HPDE6-E6E7 (cell line): ENCODE results near the gene PRSS23.

ENCODE experiments used
- DNase-seq: peaks from one replicate; pipeline ENCODE4 v3.0.0; 2011; ENCODE audit warnings: missing footprints; ENCODE audit errors: extremely low spot score

The PRSS23 gene

DNA sequence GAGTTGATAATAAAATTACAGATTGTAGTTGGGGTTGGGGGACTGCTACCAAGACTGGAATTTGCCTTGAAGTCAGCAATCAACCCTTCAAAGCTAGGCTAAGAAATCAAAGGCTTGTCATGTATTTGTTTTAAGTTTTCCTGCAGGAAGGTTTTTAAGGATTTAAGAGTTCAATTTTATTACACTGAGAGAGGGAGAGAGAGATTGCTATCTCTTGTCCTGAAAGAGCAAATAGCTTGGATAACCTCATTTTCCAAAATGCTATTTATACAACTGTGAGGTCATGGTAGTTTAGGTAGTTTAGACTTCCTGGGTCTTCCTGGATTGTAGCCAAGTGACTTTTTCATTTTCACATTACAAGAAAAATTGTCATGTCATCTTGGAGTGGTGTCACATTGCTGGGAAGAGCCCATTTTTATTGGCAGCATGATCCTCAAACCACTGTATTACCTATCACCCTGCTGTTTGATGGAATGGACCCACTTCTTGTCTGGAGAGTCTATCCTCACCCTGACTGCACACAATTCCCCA, 10.1 kb upstream of the PRSS23 start:
- no peak for DNase-seq

DNA sequence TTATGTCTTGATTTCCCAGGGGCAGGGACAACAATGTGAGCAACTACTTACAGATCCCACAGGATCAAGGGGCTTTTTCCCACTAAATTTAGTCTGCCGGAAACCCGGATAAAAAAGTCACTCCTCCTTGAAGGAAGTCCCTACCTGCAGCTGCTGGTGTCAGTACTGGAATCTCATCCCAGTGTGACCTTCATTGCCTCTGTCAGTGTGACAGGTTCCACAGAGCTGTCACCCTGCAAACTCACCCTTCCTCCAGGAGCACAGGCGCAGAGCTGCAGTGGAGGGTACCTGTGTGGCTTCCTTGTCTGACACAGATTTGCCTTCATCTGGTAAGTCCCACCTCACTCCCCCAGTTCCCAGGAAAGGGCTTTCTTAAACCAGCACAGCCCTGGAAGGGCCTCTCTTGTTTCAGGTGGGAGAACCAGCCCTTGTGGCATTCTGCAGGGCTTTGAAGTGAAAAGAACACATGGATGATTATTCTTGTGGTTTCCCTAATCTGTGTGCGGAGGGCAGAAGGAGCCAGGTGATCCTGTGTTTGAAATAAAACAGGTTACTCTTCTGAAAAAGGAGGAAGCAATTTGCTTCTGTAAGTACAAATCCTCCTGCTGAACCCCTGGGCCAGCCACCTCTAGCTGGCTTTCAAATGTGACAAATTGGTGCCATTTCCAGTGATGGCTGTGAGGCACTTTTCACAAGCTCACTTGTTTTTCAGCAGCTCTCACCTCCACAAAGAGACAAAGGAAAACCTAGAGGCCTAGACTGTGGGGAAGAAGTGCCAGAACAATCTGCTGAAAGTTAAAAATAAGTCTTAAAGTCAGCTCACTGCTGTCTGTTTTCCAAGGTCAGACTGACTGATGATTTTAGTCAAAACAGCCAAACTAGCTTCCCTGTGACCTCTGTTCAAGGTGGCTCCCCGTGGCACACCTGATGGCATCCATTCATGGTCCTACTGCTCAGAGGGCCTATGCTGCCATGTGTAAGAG, 9.2 kb upstream of the PRSS23 start:
- DNase-seq = no peak

DNA sequence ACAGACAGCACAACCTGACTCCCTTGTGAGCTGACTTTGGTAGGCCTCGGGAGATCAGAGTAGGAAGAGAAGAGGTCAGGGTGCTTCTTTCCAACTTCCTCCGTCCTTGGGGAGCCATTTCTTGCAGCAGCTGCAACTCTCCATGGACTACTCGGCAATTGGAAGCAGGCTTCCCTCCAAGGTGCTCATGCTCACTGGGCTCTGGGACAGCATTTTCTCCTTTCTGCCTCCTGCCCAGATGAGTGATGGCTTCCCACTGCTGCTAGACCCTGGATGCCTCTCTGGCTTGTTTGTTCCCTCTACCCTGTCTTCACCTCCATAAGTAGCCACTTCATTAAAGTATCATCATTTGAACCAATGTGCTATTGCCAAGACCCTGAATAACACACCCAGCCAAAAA, 8.2 kb upstream of the PRSS23 start:
- DNase-seq = no peak

DNA sequence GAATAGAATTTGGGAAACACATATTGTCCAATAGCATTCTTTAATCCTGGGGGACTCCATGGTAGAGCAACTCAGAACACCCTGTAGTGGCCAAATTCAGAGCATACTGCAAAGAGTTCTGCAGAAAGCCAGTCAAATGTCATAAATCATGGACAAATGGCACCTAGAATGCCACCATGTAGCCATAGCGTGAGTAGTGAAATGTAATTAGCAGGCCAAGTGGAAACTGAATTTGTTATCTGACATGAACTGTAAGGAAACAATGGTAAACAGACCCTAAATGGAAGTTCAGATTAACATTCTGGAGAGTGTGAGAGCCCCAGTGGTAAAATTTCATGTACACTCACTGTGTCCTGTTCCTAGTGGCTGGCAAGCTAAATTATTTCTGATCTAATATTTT, 7.0 kb upstream of the PRSS23 start:
- no peak for DNase-seq

DNA sequence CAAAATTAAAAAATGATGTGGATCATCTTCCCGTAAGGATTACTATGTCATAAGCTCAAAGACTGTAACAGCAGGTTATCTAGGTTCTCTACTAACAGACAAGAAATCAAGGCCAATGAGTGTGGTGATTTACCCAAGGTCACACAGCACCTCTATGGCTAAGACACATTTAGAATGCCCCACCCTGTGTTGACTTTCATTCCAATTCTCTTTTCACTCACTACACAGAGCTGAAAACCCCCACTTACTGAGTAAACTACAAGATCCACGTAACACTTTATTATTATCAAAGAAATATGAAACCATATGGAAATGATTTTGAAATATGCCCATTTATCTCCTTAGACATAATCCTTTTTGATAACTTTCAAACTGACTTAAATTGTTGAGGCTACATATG, 4.8 kb upstream of the PRSS23 start:
- DNase-seq = no peak

DNA sequence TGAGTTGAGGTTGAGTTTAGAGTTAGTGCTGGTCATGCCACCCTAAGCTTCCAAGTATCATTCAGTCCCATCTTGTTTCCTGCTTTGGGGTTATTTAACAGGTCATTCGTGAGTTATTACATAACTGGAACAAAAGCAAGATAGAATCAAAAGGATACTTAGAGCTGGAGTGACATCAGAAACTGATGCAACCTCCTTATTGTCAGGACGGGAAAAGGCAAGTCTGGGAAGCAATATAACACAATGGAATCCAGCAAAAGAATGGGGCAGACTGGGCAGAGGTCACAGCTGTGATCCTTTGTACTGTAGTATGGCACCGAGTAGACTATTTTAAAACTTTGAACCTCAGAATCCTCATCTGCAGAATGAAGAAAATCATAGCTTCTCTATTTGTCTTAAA, 4.4 kb upstream of the PRSS23 start:
- no peak for DNase-seq

DNA sequence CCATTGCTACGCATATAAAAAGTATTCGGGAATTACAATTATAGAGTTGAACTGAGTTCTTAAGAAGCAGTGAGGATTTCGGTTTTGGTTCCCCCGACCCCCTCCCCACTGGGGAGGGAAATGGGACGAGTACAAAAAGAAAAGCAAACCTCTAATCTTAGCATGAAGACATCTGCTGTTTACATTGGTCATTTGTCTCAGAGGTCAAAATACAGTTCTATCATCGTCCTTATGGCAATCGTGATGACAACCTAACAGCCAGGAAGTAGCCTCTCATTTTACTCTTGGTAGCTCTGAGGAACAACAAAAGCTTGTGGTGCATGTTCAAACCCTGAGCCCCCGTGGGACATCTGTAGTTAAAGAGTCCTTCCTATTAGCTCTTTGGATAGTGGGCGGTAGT, 3.2 kb upstream of the PRSS23 start:
- no peak for DNase-seq

DNA sequence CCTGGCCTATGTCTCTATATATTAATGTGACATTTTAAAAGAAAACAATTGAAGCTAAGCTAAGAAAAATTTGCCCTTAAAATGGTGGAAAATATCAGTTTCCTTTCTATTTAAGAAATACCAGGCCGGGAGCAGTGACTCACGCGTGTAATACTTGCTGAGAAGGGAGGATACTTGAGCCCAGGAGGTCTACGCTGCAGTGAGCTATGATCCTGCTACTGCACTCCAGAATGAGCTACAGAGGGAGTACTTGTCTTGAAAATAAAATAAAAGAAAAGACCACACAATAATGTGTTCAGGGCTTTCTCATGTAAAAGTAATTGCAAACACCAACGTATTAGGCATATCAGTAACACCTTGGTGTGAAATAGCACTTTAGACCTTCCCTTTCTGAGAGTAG, 1.4 kb upstream of the PRSS23 start:
- no peak for DNase-seq

DNA sequence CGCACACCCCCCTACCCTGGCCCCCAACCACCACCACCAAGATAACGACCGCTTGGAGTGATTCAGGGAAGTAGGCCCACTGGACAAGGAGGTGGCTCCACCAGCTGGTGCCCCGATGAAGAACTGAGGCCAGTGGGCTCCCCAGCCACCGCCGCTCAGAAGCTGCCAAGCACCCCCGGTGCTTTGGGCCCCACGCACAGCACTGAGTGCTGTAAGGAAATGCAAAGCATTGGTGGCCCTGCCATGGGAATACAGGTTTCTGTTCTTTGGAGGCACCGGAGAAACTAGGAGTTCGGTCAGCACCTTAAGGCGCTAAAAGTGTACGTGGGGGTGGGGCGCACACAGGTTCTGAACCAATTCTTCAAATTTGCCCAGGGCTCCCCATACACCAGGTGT, 664 bp upstream of the PRSS23 start:
- no peak for DNase-seq

DNA sequence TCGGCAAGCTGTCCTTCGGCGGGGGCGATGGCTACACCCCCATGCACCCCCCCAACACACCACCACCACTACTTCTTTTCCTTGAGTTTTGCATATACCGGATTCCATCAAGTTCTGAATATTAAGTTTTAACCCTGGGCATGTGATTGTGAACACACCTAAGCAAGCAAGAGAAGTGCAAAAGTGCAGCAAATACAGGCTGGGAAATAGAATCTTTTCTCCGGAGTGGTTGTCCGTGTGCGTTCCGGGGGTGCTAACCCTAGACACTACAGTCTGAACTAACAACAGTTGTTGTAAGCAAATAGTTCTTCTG, 574 bp downstream of the PRSS23 start:
- no peak for DNase-seq

DNA sequence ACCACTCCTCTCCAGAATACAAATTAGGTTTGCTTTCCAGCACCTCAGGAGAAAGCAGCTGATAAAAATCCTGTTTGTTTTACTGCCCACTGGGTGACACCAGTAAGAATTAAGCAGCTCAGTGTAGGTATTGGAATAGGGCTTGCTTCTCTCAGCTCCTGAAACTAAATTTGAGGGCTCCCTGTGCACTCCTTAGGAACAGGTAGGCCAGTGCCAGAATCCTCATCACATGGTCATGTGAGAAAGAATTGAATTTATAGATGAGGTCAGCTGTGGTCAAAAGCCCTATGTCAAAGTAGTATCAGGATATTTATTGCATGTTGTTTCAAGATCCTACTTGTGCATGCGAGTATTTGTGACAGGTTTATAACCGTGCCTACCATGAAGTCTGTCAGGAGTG, 1.0 kb downstream of the PRSS23 start:
- DNase-seq = no peak

DNA sequence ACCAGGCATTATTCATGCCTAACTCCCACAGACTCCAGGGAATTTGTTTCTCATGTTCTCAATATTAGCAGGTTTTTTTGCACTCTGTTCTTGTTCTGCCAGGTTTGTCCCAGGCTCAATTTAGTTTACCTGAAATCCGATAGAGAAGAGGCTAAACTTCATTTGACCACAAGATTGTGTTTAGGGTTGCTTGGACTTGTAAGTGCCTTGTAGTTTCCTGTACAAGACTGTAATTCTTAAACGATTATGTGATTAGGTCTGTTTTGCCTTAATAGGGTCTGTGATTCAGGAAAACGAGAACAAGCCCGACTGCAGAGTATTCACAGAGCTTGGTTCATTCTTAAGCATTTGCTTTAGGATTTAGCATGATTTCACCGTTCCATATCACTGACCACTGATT, 1.8 kb downstream of the PRSS23 start:
- DNase-seq = no peak

DNA sequence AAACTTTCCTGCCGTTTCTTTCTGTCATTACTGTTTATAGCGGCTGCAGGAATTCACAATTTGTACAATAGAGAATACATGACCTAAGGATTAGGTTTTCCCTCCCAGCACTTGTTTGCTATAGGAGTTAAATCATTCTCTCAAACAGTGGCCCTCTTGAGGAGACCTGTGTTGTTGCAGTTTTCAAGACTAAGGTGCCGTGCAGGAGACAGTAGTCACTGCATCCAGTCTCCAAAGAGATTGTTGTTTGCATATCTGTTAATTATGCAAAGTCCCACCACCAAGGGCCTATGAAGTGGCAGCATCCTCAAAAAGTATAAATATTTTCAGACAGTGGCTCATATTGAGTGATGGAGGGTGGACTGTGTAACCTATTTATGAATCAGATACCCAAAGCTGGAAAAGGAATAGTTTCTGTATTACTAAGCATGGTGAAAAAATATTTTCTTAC, 2.3 kb downstream of the PRSS23 start:
- no peak for DNase-seq

DNA sequence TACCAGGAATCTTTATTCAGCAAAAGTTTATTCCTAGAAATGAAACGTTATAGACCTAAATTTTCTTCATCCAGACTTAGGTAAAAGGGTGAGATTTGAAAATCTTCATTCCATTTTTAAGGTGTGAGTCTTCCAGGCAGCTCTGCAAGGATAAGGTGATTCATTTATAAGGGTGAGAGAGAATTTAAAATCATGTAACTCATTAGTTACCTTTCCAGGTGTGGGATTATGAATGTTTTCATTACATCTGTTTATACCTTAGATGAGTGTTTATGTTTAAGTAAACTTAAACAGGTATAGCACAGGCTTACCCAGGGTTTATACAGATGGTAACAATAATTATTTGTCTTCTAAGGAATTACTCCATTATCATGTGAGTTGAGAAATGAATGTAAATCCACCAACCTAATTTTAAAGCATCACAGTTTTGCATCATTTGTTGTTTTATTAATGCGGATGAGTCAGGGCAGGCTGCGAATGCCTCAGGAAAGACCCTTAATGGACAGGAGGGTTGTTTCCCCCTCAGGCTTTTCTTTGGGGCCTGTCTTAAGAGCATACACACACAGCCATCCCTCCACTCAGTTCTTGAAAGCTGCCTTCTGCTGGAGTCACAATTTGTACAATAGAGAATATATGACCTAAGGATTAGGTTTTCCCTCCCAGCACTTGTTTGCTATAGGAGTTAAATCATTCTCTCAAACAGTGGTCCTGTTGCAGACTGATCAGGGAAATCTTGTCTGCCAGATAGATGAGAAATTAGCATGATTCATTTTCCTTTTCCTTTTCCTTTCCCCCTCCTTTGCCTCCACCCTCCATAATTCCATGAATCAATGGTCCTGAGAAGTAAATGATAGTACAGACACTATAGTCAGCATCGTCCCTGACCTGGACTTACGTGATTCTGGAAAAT, 3.0 kb downstream of the PRSS23 start:
- no peak for DNase-seq

DNA sequence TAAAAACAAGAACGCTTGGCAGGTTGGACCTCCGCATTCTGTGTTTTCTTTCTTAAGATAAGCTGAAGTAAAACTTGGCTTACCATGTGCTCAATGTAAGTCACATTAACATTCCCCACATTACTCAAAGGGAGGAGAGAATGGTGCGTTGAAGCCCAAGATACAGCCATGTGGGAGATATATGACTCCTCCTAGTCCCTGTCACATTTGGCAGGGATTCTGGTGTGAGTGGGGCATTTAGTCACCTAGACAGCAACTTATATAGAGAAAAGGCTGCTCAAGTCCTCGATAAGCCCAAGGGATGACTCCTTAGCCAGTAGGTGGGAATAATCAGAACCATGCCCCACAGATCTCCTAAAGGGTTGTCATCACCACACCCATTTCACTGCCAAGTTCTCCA, 4.6 kb downstream of the PRSS23 start:
- no peak for DNase-seq

DNA sequence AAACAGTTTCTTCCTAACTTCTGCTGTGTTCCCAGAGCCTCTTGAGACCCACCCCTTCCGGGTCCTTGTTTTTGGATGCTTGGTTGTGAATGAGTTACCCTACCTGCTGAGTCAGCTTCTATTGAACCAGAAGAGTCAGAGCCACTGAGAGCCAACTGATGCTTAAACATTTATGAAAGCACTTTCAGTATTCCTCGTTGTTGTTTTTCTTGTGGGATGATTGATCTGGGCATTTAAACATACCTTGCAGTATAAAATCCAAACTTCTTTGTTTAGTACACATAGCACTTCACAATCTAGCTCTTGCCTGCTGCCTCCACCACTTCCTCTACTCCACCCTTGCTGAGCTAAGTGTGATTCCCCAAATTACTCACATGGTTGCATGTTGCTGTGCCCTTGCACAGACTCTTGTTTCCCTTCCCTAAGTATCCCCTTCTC, 5.5 kb downstream of the PRSS23 start:
- no peak for DNase-seq

DNA sequence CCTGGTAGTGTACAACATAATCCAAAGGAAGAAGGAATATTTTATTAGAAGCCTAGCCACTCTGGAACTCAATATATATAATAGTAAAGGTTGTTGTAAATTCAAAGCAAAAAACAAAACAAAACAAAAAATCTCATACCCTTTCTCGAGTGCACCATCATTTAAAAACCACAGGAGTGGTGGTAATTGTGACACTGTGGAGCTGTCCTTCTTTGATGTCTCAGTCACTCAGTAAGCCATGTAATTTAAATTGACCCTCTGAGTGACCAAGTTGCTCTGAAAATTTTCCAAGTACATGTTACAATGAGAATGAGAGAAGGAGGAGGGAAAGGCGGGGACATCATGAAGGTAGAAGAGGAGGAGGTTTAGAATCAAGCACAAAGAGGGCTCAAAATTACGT, 6.6 kb downstream of the PRSS23 start:
- no peak for DNase-seq

DNA sequence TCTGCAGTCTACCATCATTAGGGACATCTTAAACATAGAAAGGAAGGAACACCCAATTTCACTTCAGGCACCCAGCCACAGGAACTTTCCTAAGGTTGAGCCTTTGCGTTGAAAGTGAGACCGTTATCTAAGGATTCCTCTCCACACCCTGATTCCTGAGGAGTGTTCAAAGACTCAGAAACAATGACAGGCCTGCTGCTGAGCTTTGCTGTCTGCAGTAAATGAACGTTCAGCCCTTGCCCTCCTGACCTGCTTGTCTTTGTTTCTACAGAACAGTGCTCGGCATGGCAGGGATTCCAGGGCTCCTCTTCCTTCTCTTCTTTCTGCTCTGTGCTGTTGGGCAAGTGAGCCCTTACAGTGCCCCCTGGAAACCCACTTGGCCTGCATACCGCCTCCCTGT, 7.0 kb downstream of the PRSS23 start:
- DNase-seq = no peak

DNA sequence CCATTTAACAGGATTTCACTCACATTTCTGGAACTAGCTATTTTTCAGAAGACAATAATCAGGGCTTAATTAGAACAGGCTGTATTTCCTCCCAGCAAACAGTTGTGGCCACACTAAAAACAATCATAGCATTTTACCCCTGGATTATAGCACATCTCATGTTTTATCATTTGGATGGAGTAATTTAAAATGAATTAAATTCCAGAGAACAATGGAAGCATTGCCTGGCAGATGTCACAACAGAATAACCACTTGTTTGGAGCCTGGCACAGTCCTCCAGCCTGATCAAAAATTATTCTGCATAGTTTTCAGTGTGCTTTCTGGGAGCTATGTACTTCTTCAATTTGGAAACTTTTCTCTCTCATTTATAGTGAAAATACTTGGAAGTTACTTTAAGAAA, 9.2 kb downstream of the PRSS23 start:
- DNase-seq = no peak

DNA sequence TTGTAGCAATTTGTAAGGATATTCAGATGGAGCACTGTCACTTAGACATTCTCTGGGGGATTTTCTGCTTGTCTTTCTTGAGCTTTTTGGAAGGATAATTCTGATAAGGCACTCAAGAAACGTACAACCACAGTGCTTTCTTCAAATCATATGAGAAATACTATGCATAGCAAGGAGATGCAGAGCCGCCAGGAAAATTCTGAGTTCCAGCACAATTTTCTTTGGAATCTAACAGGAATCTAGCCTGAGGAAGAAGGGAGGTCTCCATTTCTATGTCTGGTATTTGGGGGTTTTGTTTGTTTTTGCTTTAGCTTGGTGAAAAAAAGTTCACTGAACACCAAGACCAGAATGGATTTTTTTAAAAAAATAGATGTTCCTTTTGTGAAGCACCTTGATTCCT, 9.9 kb downstream of the PRSS23 start:
- DNase-seq = no peak

DNA sequence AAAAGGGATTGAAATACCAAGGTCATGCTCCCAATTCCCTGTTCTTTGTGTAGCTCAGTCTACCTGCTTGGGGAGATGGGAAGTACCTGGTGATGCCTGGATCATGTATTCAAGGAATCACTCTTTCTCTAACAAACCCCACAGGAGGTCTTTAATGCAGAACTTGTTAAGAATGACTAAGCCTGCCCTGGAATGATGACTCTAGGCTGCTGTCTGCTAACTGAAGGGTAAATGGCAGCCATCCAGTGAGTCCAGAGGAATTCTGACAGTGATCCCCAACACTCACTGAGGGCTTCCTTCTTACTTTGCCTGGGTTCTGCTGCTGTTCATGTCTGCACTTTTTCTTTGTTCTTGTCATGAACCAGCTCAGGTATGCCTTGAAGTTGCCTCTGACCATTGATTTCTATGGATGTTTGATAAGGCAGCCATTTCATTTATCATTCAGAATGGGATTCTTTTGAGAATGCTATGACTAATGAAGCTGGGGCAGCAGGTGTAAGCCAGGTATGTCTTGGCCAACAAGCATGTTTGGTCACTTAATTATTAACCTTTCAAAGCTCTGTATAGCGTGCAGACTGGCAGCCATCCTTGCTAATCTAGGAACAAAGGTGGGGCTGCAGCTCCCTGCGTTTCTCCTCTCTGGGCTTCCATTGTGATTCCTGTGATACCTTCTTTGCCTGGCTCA, 11.4 kb downstream of the PRSS23 start:
- DNase-seq = no peak

DNA sequence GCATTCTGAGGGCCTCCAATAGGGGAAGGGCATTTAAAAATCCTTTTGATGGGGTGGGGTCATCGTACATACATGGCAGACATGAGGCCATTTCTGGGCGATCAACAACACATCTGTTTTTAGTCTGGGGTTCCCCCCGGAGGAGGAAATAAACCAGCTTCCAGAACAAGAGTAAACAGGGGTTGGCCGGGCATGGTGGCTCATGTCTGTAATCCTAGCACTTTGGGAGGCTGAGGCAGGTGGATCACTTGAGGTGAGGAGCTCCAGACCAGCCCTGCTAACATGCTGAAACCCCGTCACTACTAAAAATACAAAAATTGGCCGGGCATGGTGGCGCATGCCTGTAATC, 12.0 kb downstream of the PRSS23 start:
- no peak for DNase-seq
